Activated CD8-positive, alpha-beta memory T cell treated with anti-CD3 and anti-CD28 coated beads for 1 hour (primary cell): ENCODE results near the gene COX14.
"Not testable (repeated sequence)": the region's sequence is repeated elsewhere in the genome, so short reads cannot be mapped to it uniquely, and the experiment has no call there.

Source experiments
- DNase-seq, 2 donors: peaks; one replicate each; pipeline ENCODE4 v3.0.0-alpha.2; 2020; ENCODE audit warnings: low read depth in 1 of 2; ENCODE audit errors: extremely low read depth in 1 of 2

COX14 gene

DNA sequence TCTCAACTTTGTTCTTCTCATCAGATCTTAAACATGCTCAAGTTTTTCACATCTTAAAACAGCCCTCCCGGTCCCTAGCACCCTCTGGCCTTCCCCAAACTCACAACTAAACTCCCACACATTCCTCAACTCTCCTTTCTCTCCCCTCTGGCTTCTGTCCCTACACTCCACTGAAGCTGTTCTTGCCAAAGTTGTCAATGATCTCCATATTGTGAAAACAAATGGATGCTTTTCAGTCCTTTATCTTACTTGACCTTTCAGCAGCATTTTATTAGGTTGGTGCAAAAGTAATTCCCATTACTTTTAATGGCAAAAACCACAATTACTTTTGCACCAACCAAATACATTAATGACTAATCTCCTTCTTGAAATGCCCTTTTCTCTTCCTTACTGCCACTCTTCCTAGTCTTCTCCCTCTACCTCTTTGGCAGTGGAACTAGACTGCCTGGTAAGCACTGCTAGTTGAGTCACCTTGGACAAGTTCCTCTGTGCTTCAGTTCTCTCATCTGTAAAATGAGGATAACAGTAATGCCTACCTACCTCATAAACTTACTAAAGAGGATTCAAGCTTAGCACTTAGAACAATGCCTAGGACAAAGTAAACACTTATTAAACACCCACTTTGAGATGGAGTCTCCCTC is 39.1 kb downstream of the COX14 start:
- no peak for DNase-seq

DNA sequence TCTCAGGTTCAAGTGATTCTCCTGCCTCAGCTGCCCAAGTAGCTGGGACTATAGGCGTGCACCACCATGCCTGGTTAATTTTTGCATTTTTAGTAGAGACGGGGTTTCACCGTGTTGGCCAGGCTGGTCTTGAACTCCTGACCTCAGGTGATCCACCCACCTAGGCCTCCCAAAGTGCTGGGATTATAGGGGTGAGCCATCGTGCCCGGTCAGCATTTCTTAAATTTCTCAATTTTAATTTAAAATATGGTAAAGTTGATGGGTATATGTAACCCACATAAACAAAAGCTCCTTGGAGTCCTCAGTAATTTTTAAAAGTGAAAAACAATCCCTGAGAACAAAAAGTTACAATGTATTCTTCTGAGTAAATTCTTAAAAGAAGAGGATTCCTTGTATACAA is 42.9 kb downstream of the COX14 start:
- not testable (repeated sequence) for DNase-seq

DNA sequence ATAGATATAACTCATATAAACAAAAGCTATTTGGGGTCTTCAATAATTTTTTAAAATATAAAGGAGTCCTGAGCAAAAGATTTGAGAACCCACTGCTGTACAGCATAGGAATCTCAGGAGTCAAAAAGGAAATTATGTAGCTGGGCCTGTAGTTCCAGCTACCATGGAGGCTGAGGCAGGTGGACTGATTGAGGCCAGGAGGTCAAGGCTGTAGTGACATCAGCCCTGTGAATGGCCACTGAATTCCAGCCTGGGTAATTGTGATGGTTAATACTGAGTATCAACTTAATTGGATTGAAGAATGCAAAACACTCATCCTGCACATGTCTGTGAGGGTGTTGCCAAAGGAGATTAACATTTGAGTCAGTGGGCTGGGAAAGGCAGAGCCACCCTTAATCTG is 44.6 kb downstream of the COX14 start:
- no peak for DNase-seq

DNA sequence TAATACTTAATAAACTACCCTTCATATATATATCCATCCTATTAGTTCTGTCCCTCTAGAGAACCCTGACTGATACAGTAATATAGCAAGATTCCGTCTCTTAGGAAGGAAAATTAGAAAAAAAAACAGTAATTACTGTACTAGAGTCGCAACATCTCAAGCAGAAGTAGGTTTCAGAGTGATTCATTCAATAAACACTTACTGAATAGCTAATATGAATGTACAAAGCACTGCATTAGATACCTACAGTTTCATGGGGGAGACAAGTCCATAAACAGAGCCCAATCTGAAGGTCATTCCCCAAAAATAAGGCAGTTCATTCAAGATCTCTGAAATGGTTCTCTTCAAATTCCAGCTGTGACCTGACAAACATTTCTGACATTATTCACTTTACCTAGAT is 45.2 kb downstream of the COX14 start:
- DNase-seq: no peak

DNA sequence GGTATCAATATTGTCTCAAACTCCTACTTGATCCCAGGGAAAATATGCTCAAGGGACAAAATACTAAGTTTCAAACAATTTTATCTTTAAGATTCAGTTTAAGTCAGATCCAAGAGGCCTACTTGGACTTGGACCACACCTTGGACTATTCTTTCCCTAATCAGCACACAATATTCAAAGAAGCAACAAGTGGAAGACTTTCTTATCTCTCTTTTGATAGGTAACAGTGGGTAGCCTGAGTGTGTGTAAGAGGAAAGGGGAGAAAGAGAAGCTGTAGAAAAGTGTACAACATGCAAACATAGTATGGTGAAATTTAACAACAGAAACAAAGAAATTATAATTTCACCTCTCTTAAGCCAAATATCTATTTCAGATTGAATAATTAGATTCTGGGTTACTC is 48.6 kb downstream of the COX14 start:
- DNase-seq: no peak

DNA sequence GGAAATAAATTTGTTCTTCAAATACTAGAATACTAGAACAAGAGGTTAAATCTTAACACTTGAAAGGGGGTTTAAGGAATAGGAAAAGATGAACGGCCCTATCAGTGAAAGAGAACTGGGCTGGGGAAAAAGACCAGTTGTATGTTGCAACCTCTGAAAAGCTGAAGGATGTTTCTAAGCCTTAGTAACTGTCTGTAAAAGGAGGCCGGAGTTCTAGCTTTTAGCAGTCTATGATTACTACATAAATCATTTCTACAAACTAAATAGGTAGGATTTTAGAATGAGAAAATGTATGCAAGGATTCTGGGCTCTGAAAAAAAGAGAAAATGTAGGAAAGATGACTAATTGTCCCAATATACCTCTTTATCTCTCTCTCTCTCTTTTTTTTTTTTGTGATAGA is 50.2 kb downstream of the COX14 start:
- DNase-seq: no peak

DNA sequence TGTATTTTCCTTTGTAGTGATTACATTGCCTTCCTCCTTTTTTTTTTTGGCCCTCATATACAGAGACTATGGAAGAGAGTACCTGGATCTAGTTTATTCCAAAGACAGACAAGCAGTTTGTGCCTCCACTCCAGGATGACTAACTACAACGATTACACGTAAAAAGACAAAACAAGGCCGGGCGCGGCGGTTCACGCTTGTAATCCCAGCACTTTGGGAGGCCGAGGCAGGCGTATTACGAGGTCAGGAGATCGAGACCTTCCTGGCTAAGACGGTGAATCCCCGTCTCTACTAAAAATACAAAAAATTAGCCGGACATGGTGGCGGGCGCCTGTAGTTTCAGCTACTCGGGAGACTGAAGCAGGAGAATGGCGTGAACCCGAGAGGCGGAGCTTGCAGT is 52.9 kb downstream of the COX14 start:
- DNase-seq: no peak

DNA sequence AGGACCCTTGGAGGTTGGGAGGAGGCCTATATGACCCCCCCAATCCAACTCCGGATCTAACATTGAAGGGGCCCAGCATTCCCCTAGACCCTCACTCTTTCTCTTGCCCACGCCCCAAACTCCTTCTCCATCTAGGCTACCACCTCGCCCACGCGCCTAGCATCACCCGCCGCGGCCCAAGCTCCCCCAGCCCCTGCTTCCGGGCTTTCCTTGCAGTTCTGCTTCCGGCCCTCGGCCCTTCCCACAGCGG is 54.7 kb downstream of the COX14 start:
- DNase-seq: no peak

DNA sequence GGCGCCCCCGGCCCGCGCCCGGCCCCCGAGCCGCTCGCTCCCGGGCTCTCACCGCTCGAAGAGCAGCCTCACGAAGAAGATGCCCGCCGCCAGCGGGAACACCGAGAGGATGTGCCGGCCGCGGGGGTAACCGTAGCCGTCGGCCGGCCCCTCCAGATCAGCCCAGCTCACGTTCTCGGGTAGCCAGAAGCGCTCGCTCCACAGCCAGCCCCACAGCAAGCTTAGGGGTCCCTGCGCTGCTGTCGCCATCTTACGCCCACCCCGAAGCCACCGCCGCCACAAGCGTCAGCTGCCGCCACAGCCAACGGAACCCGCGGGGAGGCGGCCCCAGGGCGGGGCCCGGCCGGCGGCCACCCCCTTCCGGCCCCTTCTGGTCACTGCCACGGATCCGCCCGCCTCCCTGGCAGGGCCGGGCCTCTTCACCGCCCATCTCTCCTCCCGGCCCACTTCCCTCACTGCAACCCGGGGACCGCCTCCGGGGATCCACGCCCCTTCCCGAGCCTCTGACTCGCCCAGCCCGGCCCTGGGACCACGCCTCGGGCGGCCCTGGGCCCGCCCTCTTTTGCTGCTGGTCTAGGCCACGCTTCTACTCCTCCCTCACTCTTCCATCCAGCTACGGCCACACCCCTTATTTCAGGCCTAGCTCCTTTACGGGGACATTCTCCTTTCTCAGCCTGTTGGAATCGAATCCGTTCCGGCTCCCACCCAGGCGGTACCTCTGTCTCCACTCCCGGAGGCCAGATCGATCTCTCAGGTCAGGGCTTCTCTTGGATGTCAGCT is 55.2 kb downstream of the COX14 start, which contains the start of gene CERS5:
TSS of gene CERS5 (minus strand) at position 321 of the 780 bp plus-strand sequence. CDS start at position 249, 72 bp downstream.
- DNase-seq: peak; percentile 90 to 92
